Tibial nerve (tissue), 4 donors: ENCODE results near the gene PCDHGA6.

Experiments used
- EP300 ChIP-seq, 2 donors: sonication (generic); formaldehyde crosslinking; IDR thresholded peaks; one replicate each; pipeline ENCODE4 v1.6.1; 2017; ENCODE audit warnings: antibody characterized with exemption in 2 of 2, mild to moderate bottlenecking in 1 of 2
- POLR2A ChIP-seq, 2 donors: fragments of 450-650 bp; IDR thresholded peaks; one replicate each; pipeline ENCODE4 v1.6.1; 2017; ENCODE audit warnings: antibody characterized with exemption in 2 of 2, mild to moderate bottlenecking in 2 of 2, moderate library complexity in 2 of 2
- TF ChIP-seq, protein P1 (sequence below), 5 experiments: fragments of 200-600 bp in 3 of 5; fragments of 450-650 bp in 2 of 5; sonication (generic) in 3 of 5; IDR thresholded peaks; one replicate each; pipeline ENCODE4 v1.5.1; 2016 to 2019; ENCODE audit warnings: antibody characterized with exemption in 5 of 5, mild to moderate bottlenecking in 3 of 5, moderate library complexity in 2 of 5

DNA sequence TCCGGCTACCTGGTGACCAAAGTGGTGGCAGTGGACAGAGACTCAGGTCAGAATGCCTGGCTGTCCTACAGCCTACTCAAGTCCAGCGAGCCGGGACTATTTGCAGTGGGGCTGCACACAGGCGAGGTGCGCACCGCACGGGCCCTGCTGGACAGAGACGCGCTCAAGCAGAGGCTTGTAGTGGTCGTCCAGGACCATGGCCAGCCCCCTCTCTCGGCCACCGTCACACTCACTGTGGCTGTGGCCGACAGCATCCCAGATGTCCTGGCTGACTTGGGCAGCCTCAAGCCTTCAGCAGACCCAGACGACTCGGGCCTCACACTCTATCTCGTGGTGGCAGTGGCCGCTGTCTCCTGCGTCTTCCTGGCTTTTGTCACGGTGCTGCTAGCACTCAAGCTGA, 16.7 kb upstream of the PCDHGA6 start:
- TF ChIP-seq, protein P1, sequence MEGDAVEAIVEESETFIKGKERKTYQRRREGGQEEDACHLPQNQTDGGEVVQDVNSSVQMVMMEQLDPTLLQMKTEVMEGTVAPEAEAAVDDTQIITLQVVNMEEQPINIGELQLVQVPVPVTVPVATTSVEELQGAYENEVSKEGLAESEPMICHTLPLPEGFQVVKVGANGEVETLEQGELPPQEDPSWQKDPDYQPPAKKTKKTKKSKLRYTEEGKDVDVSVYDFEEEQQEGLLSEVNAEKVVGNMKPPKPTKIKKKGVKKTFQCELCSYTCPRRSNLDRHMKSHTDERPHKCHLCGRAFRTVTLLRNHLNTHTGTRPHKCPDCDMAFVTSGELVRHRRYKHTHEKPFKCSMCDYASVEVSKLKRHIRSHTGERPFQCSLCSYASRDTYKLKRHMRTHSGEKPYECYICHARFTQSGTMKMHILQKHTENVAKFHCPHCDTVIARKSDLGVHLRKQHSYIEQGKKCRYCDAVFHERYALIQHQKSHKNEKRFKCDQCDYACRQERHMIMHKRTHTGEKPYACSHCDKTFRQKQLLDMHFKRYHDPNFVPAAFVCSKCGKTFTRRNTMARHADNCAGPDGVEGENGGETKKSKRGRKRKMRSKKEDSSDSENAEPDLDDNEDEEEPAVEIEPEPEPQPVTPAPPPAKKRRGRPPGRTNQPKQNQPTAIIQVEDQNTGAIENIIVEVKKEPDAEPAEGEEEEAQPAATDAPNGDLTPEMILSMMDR (IDR thresholded peaks at IDR 0.05), result no peak
- TF ChIP-seq EP300 (IDR thresholded peaks at IDR 0.05) (no peak), POLR2A (IDR thresholded peaks at IDR 0.05) (no peak)
